ENCODE measurements around the gene TOP3B. TPM values are rescaled to one million over a fixed set of nuclear protein-coding genes. Genes with fewer than 3 reads are reported as not detected.

The TOP3B gene
- total RNA-seq, 1 donor from 2014 or later: 83.5 TPM

- peaks cover 7% of the 10 kb centered on the region for H3K9me3 Mint-ChIP-seq (ENCODE audit: unreplicated experiment)
- H3K4me3 Mint-ChIP-seq (ENCODE audit: unreplicated experiment): no peak overlapping the region
- H3K27me3 Mint-ChIP-seq (ENCODE audit: unreplicated experiment): peaks cover 3% of the 10 kb centered on the region
- H3K36me3 Mint-ChIP-seq (ENCODE audit: unreplicated experiment): no peaks in the 10 kb centered on the region
- no peaks in the 10 kb centered on the region for H3K4me1 Mint-ChIP-seq (ENCODE audit: low read depth, unreplicated experiment)
- no peak for TF ChIP-seq CTCF (IDR thresholded peaks at IDR 0.05; ENCODE audit: partially characterized antibody, unreplicated experiment)
- no peak overlapping the region for H3K27ac Mint-ChIP-seq (ENCODE audit: unreplicated experiment)
- DNase-seq: no peak
Observed at GRCh38 chr22:21964918-21965484, 17.6 kb downstream of the TOP3B start.

GRCh38 chr22:21964234-21964633 is 18.4 kb downstream of the TOP3B start:
- Mint-ChIP-seq H3K4me1 (ENCODE audit: low read depth, unreplicated experiment) (no peaks in the 10 kb centered on the region), H3K27me3 (ENCODE audit: unreplicated experiment) (peaks cover 3% of the 10 kb centered on the region), H3K36me3 (ENCODE audit: unreplicated experiment) (no peaks in the 10 kb centered on the region), H3K4me3 (ENCODE audit: unreplicated experiment) (no peak overlapping the region), H3K27ac (ENCODE audit: unreplicated experiment) (no peak overlapping the region), H3K9me3 (ENCODE audit: unreplicated experiment) (peaks cover 7% of the 10 kb centered on the region)
- DNase-seq: no peak
- TF ChIP-seq CTCF (IDR thresholded peaks at IDR 0.05; ENCODE audit: partially characterized antibody, unreplicated experiment): no peak

- Mint-ChIP-seq H3K27ac (ENCODE audit: unreplicated experiment) (no peak overlapping the region), H3K36me3 (ENCODE audit: unreplicated experiment) (no peaks in the 10 kb centered on the region), H3K9me3 (ENCODE audit: unreplicated experiment) (peaks cover 7% of the 10 kb centered on the region), H3K4me1 (ENCODE audit: low read depth, unreplicated experiment) (no peaks in the 10 kb centered on the region), H3K4me3 (ENCODE audit: unreplicated experiment) (no peak overlapping the region), H3K27me3 (ENCODE audit: unreplicated experiment) (peaks cover 3% of the 10 kb centered on the region)
- TF ChIP-seq CTCF (IDR thresholded peaks at IDR 0.05; ENCODE audit: partially characterized antibody, unreplicated experiment): no peak
- no peak for DNase-seq
Observed at GRCh38 chr22:21963790-21964211, 18.8 kb downstream of the TOP3B start.

- no peaks in the 10 kb centered on the region for H3K36me3 Mint-ChIP-seq (ENCODE audit: unreplicated experiment)
- TF ChIP-seq CTCF (IDR thresholded peaks at IDR 0.05; ENCODE audit: partially characterized antibody, unreplicated experiment): no peak
- H3K9me3 Mint-ChIP-seq (ENCODE audit: unreplicated experiment): peaks cover 4% of the 10 kb centered on the region
- H3K27ac Mint-ChIP-seq (ENCODE audit: unreplicated experiment): no peak overlapping the region
- H3K27me3 Mint-ChIP-seq (ENCODE audit: unreplicated experiment): peaks cover 3% of the 10 kb centered on the region
- no peak overlapping the region for H3K4me3 Mint-ChIP-seq (ENCODE audit: unreplicated experiment)
- no peak for DNase-seq
- no peaks in the 10 kb centered on the region for H3K4me1 Mint-ChIP-seq (ENCODE audit: low read depth, unreplicated experiment)
Observed at GRCh38 chr22:21963286-21963685, 19.3 kb downstream of the TOP3B start.

- no peak for DNase-seq
- Mint-ChIP-seq H3K36me3 (ENCODE audit: unreplicated experiment) (no peaks in the 10 kb centered on the region), H3K4me1 (ENCODE audit: low read depth, unreplicated experiment) (no peaks in the 10 kb centered on the region), H3K27me3 (ENCODE audit: unreplicated experiment) (peaks cover 3% of the 10 kb centered on the region), H3K9me3 (ENCODE audit: unreplicated experiment) (peaks cover 4% of the 10 kb centered on the region), H3K27ac (ENCODE audit: unreplicated experiment) (no peak overlapping the region), H3K4me3 (ENCODE audit: unreplicated experiment) (no peak overlapping the region)
- no peak for TF ChIP-seq CTCF (IDR thresholded peaks at IDR 0.05; ENCODE audit: partially characterized antibody, unreplicated experiment)
Observed at GRCh38 chr22:21962655-21962949, 20.0 kb downstream of the TOP3B start.

All from glutamatergic neuron (in vitro differentiated cells).